GM12872 (cell line): Measurements from ENCODE around the gene ZNF215.

Experiments used
- TF ChIP-seq, protein P1 (sequence below): IDR thresholded peaks from 3 replicates; pipeline ENCODE4 v1.5.1; 2011; ENCODE audit warnings: low read depth, mild to moderate bottlenecking, low read length, moderate library complexity; ENCODE audit not compliant: insufficient read depth

ZNF215 gene

DNA sequence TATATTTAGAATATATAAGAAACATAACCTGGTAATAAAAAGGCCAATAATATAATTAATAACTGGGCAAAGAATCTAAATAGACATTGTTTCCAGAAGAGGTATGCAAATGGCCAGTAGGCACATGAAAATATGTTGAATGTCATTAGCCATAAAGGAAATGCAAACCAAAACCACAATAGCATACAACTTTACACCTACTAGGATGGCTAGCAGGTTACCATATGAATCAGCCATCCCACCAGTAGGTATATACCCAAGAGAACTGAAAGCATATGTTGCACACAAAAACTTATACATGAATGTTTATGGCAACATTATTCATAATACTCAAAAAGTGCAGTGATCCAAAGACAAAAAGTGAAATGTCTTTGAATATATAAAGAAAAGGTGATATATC, 31.2 kb upstream of the ZNF215 start:
- TF ChIP-seq, protein P1, sequence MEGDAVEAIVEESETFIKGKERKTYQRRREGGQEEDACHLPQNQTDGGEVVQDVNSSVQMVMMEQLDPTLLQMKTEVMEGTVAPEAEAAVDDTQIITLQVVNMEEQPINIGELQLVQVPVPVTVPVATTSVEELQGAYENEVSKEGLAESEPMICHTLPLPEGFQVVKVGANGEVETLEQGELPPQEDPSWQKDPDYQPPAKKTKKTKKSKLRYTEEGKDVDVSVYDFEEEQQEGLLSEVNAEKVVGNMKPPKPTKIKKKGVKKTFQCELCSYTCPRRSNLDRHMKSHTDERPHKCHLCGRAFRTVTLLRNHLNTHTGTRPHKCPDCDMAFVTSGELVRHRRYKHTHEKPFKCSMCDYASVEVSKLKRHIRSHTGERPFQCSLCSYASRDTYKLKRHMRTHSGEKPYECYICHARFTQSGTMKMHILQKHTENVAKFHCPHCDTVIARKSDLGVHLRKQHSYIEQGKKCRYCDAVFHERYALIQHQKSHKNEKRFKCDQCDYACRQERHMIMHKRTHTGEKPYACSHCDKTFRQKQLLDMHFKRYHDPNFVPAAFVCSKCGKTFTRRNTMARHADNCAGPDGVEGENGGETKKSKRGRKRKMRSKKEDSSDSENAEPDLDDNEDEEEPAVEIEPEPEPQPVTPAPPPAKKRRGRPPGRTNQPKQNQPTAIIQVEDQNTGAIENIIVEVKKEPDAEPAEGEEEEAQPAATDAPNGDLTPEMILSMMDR: no peak

DNA sequence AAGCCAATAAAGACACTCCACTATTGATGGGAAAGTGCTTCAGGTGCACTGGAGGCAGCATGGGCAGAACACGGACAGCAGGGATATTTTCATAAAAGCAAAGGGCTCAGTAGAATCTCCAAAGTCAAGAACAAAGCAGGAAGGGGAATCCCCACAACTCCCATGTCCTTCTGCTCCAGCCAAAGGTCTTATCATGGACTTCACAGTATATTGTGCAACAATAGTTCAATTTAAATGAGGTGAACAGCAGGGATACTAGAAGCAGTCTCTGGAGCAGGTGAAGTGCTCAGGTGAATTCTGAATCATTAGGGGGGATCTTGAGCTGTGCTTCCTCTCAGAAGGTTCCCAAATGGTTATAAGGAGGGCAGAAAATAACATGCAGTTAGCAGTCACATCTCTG, 27.3 kb upstream of the ZNF215 start:
- TF ChIP-seq, protein P1: no peak

DNA sequence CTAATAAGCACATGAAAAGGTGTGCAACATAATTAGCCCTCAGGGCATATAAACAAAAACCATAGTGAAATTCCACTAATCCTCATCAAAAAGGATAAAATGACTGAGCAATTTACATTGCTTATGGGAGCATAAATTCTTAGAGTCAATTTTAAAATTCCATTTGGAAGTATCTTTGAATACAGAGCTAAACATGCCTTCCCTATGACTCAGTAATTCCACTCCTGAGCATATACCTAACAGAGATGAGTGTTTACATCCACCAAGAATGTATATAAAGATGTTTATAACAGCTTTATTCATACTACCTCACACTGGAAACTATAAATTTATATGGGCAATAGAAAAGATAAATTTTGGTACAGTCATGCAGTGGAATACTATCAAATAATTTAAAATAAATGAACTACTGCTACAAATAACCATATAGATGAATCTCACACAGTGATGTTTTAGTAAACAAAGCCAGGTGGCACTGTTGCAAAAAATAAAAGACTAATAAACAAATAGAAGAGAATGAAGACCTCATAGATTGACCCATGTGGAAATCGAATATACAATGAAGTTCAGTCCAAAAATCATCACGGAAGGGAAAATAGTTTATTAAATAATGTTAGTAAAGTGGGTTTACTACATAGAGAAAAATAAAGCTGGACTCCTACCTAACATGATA, 25.8 kb upstream of the ZNF215 start:
- TF ChIP-seq, protein P1: 0 out of 3 replicates have a peak, but pooled peaks have one; percentile 3

DNA sequence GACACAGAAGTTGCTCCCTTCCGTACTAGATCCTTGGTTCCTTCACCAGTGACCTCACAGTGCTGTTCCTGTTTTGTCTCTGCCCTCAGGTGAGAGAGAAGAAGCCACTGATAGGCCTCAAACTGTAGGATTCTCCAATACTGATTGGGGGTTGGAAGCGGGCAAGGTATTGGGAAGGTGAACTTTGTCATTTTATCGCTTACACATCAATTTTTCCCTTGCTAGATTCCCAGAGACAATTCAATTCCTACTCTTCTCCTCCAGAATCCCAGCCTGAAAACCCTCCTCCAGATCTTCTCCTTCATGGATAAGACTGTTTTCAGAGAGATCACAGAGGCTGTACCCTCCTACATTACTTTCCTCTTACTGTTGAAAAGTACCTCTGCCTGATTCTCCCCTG, 14.8 kb upstream of the ZNF215 start:
- TF ChIP-seq, protein P1: no peak

DNA sequence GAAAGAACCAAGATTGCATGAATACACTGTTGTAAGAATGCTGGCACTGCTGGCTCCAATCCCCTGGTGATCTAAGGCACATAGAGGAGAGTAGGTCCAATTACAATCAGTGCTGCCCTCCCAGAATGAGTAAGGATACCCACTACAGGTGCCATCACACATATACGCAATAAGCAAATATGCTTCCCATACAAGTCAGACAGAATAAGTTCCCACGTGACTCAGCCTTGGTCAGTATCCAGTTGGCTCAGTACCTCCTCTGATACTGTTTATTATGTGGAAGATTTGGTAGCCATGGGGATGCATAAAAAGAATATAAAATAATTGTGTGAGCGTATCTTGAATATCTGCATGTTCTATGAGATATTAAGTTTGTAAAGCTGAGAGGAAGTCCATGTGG, 14.3 kb upstream of the ZNF215 start:
- TF ChIP-seq, protein P1: no peak

DNA sequence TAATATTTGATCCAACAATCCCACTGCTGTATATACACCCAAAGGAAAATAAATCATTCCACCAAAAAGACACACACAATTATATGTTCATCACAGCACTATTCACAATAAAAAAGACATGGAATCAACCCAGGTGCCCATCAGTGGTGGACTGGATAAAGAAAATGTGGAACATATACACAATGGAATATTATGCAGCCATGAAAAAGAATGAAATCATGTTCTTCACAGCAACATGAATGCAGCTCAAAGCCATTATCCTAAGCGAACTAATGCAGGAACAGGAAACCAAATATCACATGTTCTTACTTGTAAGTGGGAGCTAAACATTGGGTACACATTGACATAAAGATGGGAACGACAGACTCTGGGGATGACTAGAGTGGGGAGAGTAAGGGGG, 6.5 kb upstream of the ZNF215 start:
- TF ChIP-seq, protein P1: no peak

DNA sequence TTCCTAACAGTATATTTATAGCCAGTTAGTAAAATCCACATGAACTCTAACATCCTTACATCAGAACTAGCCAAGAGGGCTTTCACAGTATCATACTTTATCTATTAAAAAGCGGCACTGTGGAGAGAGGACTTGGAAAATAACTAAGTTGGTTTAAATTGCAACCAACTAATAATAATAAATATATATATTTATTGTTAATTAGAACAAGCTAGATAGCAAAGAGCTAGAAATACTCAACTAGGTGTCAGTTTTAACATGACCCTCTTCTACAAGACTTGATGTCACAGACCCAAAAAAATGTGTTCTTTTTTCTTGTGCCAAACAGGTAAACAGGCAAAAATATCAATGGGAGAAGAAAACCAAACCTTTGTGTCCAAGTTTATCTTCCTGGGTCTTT, 5.5 kb upstream of the ZNF215 start, which contains the start of gene OR2D3:
OR2D3 (plus strand) TSS at position 301 of the 400 bp plus-strand sequence; CDS start at position 301, 0 bp downstream.
- TF ChIP-seq, protein P1: no peak
